Right lobe of liver (tissue), 6 donors: ENCODE results near the gene SSBP2. TPM values are rescaled to one million over a fixed set of nuclear protein-coding genes. Genes with fewer than 3 reads are reported as not detected.
"Not testable (repeated sequence)": the region's sequence is repeated elsewhere in the genome, so short reads cannot be mapped to it uniquely, and the experiment has no call there.

Experiments used
- ATAC-seq, 4 donors: fragments of 200-7000 bp; cut with Tn5 transposase; one replicate each; pipeline ENCODE4 v1.9.1; 2020; ENCODE audit warnings: mild to moderate bottlenecking in 4 of 4, moderate library complexity in 4 of 4
- DNase-seq, 3 donors: peaks; one replicate each; pipeline ENCODE4 v3.0.0-alpha.2; 2020
- H3K27ac ChIP-seq, 3 donors: fragments of 200-600 bp; one replicate each; pipeline ENCODE4 v1.8.0; 2022
- H3K27me3 ChIP-seq, 2 donors: fragments of 200-600 bp; one replicate each; pipeline ENCODE4 v1.8.0; 2022
- H3K36me3 ChIP-seq, 4 donors: fragments of 200-600 bp; sonication (generic) in 1 of 4; one replicate each; pipeline versions ENCODE4 v1.5.1 to v1.8.0; 2017 to 2022; ENCODE audit warnings: control low read depth in 1 of 4
- H3K4me1 ChIP-seq, 4 donors: fragments of 200-600 bp; sonication (generic) in 1 of 4; one replicate each; pipeline versions ENCODE4 v1.5.1 to v1.8.0; 2017 to 2022; ENCODE audit warnings: control low read depth in 1 of 4
- H3K4me3 ChIP-seq, 3 donors: fragments of 200-600 bp; one replicate each; pipeline ENCODE4 v1.8.0; 2022
- H3K9me3 ChIP-seq, 4 donors: fragments of 200-600 bp; sonication (generic) in 1 of 4; one replicate each; pipeline versions ENCODE4 v1.5.1 to v1.8.0; 2017 to 2022; ENCODE audit warnings: control low read depth in 1 of 4
- CTCF ChIP-seq, 4 donors: fragments of 200-600 bp in 3 of 4; fragments of 450-650 bp in 1 of 4; IDR thresholded peaks; one replicate each; pipeline versions ENCODE4 v1.5.1 to v1.8.0; 2016 to 2022; ENCODE audit warnings: antibody characterized with exemption in 4 of 4, mild to moderate bottlenecking in 2 of 4
- POLR2A ChIP-seq: fragments of 450-650 bp; IDR thresholded peaks from one replicate; pipeline ENCODE4 v1.6.1; 2017; ENCODE audit warnings: antibody characterized with exemption, mild to moderate bottlenecking
- WGBS: methylation state at CpG from one replicate; pipeline ENCODE4 v1.1.6; 2018; ENCODE audit warnings: low coverage, low lambda C conversion rate; ENCODE audit not compliant: insufficient coverage; ENCODE audit errors: missing lambda C conversion rate; 5-methylcytosine and 5-hydroxymethylcytosine counted together
- intact Hi-C, 2 donors: fragments of 100-400 bp; cut with DNase I; formaldehyde crosslinking; loops; one replicate each; pipeline versions ENCODE4 v1.11.2 to v1.14.1; 2022
- total RNA-seq, 6 experiments: library from RNA; depleted of rRNA in 2 of 6; stranded (reverse); fragments of >200 nt in 2 of 6; fragmentation: NEBNext Ultra II Directional in 3 of 6; extraction: Animal tissue kit (Norgen Biotek cat#: 25700) in 3 of 6; gene quantifications; one replicate each; pipeline versions ENCODE4 v1.1.0 to v1.2.4, GENCODE V29; 2016 to 2023
- donor health status: DM: no; HTN: yes; CAD: no.
- donor health status: DM: no; HTN: no; CAD: no.
- donor health status: DM: no; HTN: no; CAD: no.
- donor health status: DM: no; HTN: yes; CAD: no.
- donor health status: DM: no; HTN: yes; CAD: no.

Gene SSBP2
- total RNA-seq, 6 experiments from 2014 or later = 2.0 to 4.8 (median 3.7) TPM

GRCh38 chr5:81631124-81631523 lies 119.8 kb downstream of the SSBP2 start:
- H3K27me3 ChIP-seq = no peaks in the 10 kb centered on the region
- 52% methylated on average over 7 of the region's 7 CpGs for WGBS
- H3K36me3 ChIP-seq = no peaks in the 10 kb centered on the region
- intact Hi-C loops = no loop called here
- H3K9me3 ChIP-seq = no peaks in the 10 kb centered on the region
- no peak overlapping the region for H3K4me3 ChIP-seq
- no peaks in the 10 kb centered on the region for H3K4me1 ChIP-seq
- no peak for ATAC-seq
- TF ChIP-seq POLR2A (no peak), CTCF (IDR thresholded peaks at IDR 0.05) (no peak)
- DNase-seq = no peak
- H3K27ac ChIP-seq = no peak overlapping the region

DNA sequence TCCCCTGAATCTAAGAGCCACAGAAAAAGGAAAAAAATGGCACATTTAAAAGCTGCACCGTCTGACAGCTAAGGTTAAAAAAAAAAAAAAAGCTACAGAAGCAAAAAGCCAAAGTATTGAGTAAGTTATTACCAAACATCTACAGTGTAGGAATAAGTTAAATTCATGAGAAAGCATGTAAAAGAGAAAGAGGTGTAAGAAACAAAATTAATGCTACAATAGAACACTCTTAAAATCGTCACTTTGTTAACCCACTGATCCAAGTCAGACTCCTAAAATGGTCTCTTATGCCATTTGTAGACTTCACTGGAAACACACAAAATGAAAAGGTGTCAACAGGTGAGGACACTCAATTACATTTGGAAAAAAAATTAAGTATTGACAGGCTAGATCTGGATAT lies 120.2 kb downstream of the SSBP2 start:
- H3K4me1 ChIP-seq = no peaks in the 10 kb centered on the region
- no peaks in the 10 kb centered on the region for H3K27me3 ChIP-seq
- no peaks in the 10 kb centered on the region for H3K36me3 ChIP-seq
- no peak overlapping the region for H3K27ac ChIP-seq
- DNase-seq = no peak
- no peak overlapping the region for H3K4me3 ChIP-seq
- no peak for ATAC-seq
- no peaks in the 10 kb centered on the region for H3K9me3 ChIP-seq
- intact Hi-C loops = no loop called here
- WGBS = 30% methylated on average over 2 of the region's 2 CpGs
- TF ChIP-seq POLR2A = no peak
- no peak for TF ChIP-seq CTCF (IDR thresholded peaks at IDR 0.05)

DNA sequence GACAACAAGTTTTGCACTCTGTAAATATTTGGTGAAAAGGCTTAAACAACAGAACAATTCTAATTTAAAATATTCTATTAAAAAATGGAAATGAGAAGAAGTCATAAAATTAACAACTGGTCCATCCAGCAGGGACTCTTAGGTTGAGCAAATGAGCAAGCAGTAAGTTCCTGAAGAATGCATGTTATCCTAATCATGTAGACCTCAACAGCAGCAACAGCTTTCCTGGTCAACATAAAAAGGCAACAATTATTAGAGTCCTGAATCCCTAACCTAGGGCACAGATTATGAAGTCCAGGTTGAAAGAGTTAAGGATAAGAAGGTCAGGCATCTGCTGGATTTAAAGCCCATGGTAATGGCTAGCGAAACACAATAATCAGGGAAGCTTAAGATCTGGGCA lies 120.9 kb downstream of the SSBP2 start:
- H3K27ac ChIP-seq = no peak overlapping the region
- no peaks in the 10 kb centered on the region for H3K9me3 ChIP-seq
- 71% methylated on average over 1 of the region's 1 CpG for WGBS
- ATAC-seq (no peak), DNase-seq (no peak)
- no peak overlapping the region for H3K4me3 ChIP-seq
- intact Hi-C loops = no loop called here
- no peaks in the 10 kb centered on the region for H3K36me3 ChIP-seq
- H3K27me3 ChIP-seq = no peaks in the 10 kb centered on the region
- no peak for TF ChIP-seq POLR2A
- TF ChIP-seq CTCF (IDR thresholded peaks at IDR 0.05) = no peak
- H3K4me1 ChIP-seq = no peaks in the 10 kb centered on the region

DNA sequence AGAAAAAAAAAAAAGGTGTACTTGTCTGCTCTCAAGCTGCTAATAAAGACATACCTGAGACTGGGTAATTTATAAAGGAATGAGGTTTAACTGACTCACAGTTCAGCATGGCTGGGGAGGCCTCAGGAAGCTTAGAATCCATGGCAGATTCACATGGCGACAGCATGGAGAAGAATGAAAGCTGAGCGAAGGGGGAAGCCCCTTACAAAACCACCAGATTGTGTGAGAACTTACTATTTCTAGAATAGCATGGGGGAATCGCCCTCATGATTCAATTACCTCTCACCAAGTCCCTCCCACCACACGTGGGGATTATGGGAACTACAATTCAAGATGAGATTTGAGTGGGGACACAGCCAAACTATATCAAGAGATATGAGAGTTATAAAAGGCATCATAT lies 122.8 kb downstream of the SSBP2 start:
- intact Hi-C loops, ATAC-seq: not testable (repeated sequence)

DNA sequence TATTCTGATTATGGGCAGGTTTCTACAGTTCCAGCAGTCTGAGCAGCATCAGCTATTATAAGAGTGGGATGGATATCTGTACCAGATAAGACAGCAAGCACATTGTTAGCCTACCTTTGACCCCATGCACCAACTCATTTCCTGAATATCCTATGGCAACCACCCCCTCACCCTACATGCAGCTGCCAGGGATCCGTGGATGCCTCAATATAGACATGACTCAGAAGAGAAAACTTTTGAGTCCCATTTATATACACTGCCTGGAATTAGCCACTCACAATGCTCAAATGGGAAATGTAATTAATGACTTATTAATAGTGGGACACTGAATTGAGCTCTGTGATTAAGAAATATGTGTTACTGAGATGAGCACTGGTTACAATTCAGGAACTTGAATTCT lies 124.4 kb downstream of the SSBP2 start:
- no peaks in the 10 kb centered on the region for H3K27me3 ChIP-seq
- TF ChIP-seq POLR2A (no peak), CTCF (IDR thresholded peaks at IDR 0.05) (no peak)
- DNase-seq = peak in 1 of 3 donors; percentile 14
- intact Hi-C loops = no loop called here
- H3K4me3 ChIP-seq = no peak overlapping the region
- H3K36me3 ChIP-seq = no peaks in the 10 kb centered on the region
- H3K9me3 ChIP-seq = no peaks in the 10 kb centered on the region
- 27% methylated on average over 1 of the region's 1 CpG for WGBS
- peak in 2 of 4 donors; percentile 36 to 90 for ATAC-seq
- no peaks in the 10 kb centered on the region for H3K4me1 ChIP-seq
- H3K27ac ChIP-seq = no peak overlapping the region

More for the DNA sequence above, 122.8 kb downstream of the SSBP2 start:
- not testable (repeated sequence) for DNase-seq, H3K36me3 ChIP-seq, H3K4me3 ChIP-seq, H3K4me1 ChIP-seq, H3K27me3 ChIP-seq, H3K27ac ChIP-seq, H3K9me3 ChIP-seq
- WGBS = 74% methylated on average over 4 of the region's 4 CpGs
